ENCODE results near the gene CDY2A. TPM values are rescaled to one million over a fixed set of nuclear protein-coding genes. Genes with fewer than 3 reads are reported as not detected.
"Not testable (repeated sequence)": the region's sequence is repeated elsewhere in the genome, so short reads cannot be mapped to it uniquely, and the experiment has no call there.

Gene CDY2A
- not detected for total RNA-seq

- not testable (repeated sequence) for DNase-seq (ENCODE audit: low spot score in 2 of 2); FAIRE-seq
Measured at GRCh38 chrY:18025487-18025886, at the start of gene CDY2A. CDY2A (plus strand) TSS chrY:18025787; CDS start chrY:18026115, 328 bp downstream.

GRCh38 chrY:17997586-17997985 is 28.0 kb upstream of the CDY2A start:
- FAIRE-seq; DNase-seq (ENCODE audit: low spot score in 2 of 2): not testable (repeated sequence)

- not testable (repeated sequence) for DNase-seq (ENCODE audit: low spot score in 2 of 2); FAIRE-seq
Measured at GRCh38 chrY:17998266-17998665, 27.3 kb upstream of the CDY2A start.

- DNase-seq (ENCODE audit: low spot score in 2 of 2); FAIRE-seq: not testable (repeated sequence)
Measured at GRCh38 chrY:18023897-18024296, 1.7 kb upstream of the CDY2A start.

- not testable (repeated sequence) for DNase-seq (ENCODE audit: low spot score in 2 of 2); FAIRE-seq
Measured at GRCh38 chrY:18028845-18029244, 3.3 kb downstream of the CDY2A start.

- not testable (repeated sequence) for FAIRE-seq; DNase-seq (ENCODE audit: low spot score in 2 of 2)
Measured at GRCh38 chrY:18030178-18030577, 4.6 kb downstream of the CDY2A start.

- DNase-seq (ENCODE audit: low spot score in 2 of 2); FAIRE-seq: not testable (repeated sequence)
Measured at GRCh38 chrY:18034100-18034814, 8.7 kb downstream of the CDY2A start.

- DNase-seq (ENCODE audit: low spot score in 2 of 2); FAIRE-seq: not testable (repeated sequence)
Measured at GRCh38 chrY:18034864-18035263, 9.3 kb downstream of the CDY2A start.

GRCh38 chrY:18044990-18045389 is 19.4 kb downstream of the CDY2A start:
- FAIRE-seq; DNase-seq (ENCODE audit: low spot score in 2 of 2): not testable (repeated sequence)

GRCh38 chrY:18048149-18049040 is 22.8 kb downstream of the CDY2A start:
- FAIRE-seq; DNase-seq (ENCODE audit: low spot score in 2 of 2): not testable (repeated sequence)

- DNase-seq (ENCODE audit: low spot score in 2 of 2); FAIRE-seq: not testable (repeated sequence)
Measured at GRCh38 chrY:18049061-18049460, 23.5 kb downstream of the CDY2A start.

- FAIRE-seq; DNase-seq (ENCODE audit: low spot score in 2 of 2): not testable (repeated sequence)
Measured at GRCh38 chrY:18056473-18056872, 30.9 kb downstream of the CDY2A start.

- FAIRE-seq; DNase-seq (ENCODE audit: low spot score in 2 of 2): not testable (repeated sequence)
Measured at GRCh38 chrY:18073464-18073863, 47.9 kb downstream of the CDY2A start.

Other genes starting within 250 kb of the CDY2A start
- not detected for gene CDY2B, start 145.6 kb upstream of the CDY2A start, total RNA-seq

All from frontal cortex (tissue), 4 donors.